ENCODE data around the gene CX3CL1.
"Not testable (repeated sequence)": the region's sequence is repeated elsewhere in the genome, so short reads cannot be mapped to it uniquely, and the experiment has no call there.

Gene CX3CL1

DNA sequence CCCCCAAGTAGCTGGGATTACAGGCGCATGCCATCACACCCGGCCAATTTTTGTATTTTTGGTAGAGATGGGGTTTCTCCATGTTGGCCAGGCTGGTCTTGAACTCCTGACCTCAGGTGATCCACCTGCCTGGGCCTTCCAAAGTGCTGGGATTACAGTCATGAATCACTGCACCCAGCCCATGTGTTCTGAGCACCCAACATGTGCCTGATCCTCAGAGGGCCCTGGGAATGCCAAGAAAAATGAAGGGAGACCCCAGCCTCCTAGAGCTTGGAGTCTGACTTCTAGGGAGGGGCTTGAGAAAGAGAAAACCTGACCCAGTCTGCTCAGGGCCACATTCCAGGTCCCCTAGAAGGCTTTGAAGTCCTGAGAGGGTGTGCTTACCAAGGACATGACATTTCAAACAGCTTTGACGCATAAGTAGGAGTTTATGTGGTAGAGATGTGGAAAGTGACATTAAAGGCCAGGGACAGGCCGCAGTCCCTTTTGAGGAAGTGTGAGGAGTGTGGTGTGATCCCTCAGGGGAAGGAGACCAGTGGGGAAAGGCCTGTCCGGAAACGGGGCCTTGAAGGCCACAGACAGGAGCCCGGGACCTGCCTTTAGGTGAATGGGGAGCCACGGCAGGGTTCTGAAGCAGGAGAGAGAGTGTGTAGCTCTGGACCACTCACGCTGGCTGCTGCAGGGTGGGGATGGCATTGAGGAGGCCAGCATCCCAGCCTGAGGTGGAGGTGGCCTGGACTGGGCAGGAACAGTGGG, 14.8 kb upstream of the CX3CL1 start:
- peak; percentile 37 to 41 for DNase-seq

DNA sequence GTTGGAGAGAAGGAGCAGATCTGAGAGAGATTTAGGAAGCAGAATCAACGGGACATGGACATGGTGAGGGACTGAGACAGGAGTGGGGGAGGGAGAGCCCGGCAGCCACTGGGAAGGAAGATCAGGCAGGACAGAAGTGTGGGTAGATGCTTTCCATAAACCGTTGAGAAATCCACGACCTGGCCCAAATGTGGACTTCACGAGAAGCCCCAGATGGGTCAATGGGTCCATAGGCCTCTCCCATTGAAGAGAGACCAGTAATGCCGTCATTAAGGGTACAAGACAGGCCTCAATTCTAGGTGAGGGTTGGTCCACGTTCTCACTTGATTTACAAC, 14.2 kb upstream of the CX3CL1 start:
- no peak for DNase-seq

DNA sequence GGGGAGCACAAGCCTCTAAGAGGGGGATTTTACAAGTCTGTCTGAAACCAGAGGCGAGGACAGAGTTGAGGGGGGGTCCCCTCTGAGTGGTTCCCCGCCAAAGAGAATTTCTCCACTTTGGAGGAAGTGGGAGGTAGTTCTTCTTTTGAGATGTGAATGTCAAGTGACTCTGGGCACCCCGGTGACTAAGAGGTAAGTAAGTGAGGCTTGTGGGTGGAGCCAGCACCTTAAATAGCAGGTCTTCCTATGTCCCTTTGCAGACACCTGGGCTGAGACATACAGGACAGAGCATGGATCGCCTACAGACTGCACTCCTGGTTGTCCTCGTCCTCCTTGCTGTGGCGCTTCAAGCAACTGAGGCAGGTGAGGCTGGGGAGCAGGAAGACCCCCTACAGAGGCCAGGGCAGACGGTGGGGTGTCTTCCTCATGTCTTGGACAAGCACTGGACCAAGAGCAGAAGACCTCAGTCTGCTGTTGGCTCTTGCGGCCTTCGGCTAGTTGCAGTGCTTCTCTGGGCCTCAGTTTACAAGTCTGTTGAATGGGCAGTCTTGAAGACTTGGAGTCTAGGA, 13.7 kb upstream of the CX3CL1 start, which contains the start of gene CCL22:
Gene CCL22 (plus strand): TSS at position 257 of the 569 bp plus-strand sequence. CDS start 34 bp downstream, at position 291.
- peak in 1 of 2 experiments; percentile 7 for DNase-seq

- DNase-seq = no peak
Measured at GRCh38 chr16:57360321-57360935, 11.9 kb upstream of the CX3CL1 start.

DNA sequence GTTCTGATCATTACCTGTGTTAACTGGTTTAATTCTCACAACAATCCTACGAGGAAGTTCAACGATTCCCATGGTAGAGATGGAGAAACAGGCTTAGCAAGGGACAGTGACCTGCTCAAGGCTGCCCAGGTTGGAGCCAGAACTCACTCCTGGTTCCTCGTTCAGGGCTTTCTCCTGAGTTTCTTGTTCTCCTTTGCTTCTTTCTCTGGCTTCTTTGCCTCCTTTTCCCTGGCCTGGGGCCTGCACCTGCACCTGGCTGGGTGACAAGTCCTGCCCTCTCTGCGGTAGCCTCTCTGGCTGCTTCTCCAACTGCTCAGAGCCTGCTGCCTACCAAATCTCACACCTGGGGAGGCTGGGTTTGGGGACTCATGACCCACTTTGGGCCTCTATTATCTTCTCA, 10.9 kb upstream of the CX3CL1 start:
- DNase-seq = no peak

DNA sequence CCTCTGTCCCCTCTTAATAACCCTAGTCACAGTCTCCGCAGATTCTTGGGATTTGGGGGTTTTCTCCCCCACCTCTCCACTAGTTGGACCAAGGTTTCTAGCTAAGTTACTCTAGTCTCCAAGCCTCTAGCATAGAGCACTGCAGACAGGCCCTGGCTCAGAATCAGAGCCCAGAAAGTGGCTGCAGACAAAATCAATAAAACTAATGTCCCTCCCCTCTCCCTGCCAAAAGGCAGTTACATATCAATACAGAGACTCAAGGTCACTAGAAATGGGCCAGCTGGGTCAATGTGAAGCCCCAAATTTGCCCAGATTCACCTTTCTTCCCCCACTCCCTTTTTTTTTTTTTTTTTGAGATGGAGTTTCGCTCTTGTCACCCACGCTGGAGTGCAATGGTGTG, 8.1 kb upstream of the CX3CL1 start:
- DNase-seq = no peak

- DNase-seq = no peak
Measured at GRCh38 chr16:57366544-57367040, 5.7 kb upstream of the CX3CL1 start.

GRCh38 chr16:57367116-57367752, 5.1 kb upstream of the CX3CL1 start:
- no peak for DNase-seq

- DNase-seq = no peak
Measured at GRCh38 chr16:57371494-57372371, 557 bp upstream of the CX3CL1 start.

DNA sequence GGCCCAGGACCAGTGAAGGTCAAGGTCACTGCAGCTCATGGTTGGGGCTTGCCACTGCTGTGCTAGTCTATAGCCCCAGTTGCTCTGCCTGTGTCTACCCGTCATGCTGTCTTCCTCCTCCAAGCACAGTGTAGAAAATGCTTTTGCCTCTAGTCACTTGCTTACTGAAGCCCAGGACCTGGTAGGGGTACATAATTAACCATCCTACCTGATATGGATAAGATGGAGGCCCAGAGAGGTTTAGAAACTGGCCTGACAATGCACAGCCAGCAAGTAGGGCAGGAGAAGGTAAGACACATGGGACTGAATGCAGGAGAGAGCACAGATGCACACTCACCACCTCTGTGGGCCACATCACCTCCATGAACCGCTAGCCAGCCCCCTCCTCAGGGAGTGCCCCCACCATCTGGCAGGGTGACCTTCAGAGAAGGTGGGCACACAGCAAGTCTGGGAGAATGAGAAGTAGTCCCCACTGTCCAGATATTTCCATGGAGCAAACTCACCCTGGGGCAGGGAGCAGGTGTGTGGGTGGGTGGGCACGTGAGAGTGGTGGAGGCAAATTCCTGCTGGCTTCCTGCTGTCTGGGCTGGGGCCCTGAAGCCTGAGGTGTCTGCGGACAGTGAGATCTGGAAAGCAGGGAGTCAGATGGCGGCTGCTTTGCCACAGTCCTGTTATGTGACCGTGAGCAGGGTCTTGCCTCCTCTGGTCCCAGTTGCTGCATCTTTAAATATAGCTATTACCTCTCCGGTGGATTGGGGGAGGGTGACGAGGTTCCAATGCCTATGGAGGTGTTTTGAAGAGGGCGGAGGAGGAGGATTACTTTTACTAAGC, 1.0 kb downstream of the CX3CL1 start:
- DNase-seq = no peak

DNA sequence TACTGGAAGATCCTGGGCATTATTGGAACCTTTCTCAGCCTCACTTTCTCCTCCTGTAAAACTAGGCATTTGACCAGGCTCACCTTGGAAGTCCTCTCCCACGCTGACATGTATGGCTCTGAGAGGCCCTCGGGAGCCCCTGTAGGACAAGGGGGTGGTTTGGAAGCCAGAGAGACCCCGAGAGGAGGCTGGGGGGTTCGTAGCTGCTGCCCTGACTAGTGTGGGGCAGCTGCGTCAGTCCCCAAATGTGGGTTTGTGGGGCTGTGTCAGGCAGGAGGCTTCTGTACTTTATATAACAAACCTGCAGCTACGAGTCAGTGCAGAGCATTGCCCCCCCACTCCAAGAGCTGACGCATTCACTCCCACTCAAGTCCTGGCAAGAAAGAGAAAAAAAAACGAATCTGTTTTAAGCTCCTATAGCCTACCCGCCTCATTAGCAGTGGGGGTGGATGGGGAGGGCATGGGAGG, 1.8 kb downstream of the CX3CL1 start:
- DNase-seq = no peak

- not testable (repeated sequence) for DNase-seq
Measured at GRCh38 chr16:57374925-57375465, 2.7 kb downstream of the CX3CL1 start.

DNA sequence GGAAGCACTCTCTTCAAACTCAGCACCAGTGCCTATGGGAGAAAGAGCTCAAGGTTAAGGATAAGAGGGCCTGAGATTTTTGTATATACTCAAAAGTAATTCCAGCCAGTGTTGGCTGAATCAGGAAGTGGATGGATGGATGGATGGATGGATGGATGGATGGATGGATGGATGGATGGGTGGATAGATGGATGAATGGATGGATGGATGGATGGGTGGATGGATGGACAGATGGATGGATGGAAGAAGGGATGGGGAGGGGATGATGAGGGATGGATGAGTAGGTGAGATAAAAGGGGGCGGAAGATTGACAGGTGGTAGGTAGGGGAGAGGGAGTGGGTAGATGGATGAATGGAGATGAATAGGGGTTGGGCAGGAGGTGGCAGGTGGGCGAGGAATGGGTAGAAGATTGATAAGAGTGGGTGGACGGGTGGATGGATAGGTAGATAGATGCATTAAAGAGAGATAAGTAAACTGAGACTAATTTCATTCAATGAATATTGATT, 4.1 kb downstream of the CX3CL1 start:
- no peak for DNase-seq

GRCh38 chr16:57377080-57377841, 5.0 kb downstream of the CX3CL1 start:
- DNase-seq = no peak

GRCh38 chr16:57379579-57379978, 7.3 kb downstream of the CX3CL1 start:
- DNase-seq = no peak

- DNase-seq = no peak
Measured at GRCh38 chr16:57380671-57381462, 8.6 kb downstream of the CX3CL1 start.

- DNase-seq = no peak
Measured at GRCh38 chr16:57381791-57382534, 9.7 kb downstream of the CX3CL1 start.

- DNase-seq = no peak
Measured at GRCh38 chr16:57382535-57383275, 10.4 kb downstream of the CX3CL1 start.

Measured in AML-193 (cell line).